Nephron progenitor cell (in vitro differentiated cells): ENCODE data around the gene ZNHIT1.
"Not testable (repeated sequence)": the region's sequence is repeated elsewhere in the genome, so short reads cannot be mapped to it uniquely, and the experiment has no call there.

Experiments used
- DNase-seq: peaks from one replicate; pipeline ENCODE4 v3.0.0; 2021
- H3K27ac Mint-ChIP-seq: 2 replicates; pipeline ENCODE4 v1.8.0; 2021; ENCODE audit warnings: mild to moderate bottlenecking, moderate library complexity, mixed read lengths
- H3K27me3 Mint-ChIP-seq: 2 replicates; pipeline ENCODE4 v1.8.0; 2021; ENCODE audit warnings: mild to moderate bottlenecking, low read depth, mixed read lengths; ENCODE audit not compliant: poor library complexity
- H3K36me3 Mint-ChIP-seq: 2 replicates; pipeline ENCODE4 v1.8.0; 2021; ENCODE audit warnings: low read depth, mixed read lengths
- H3K4me1 Mint-ChIP-seq: 2 replicates; pipeline ENCODE4 v1.8.0; 2021; ENCODE audit warnings: mixed read lengths
- H3K4me3 Mint-ChIP-seq: 2 replicates; pipeline ENCODE4 v1.8.0; 2021; ENCODE audit warnings: mild to moderate bottlenecking, moderate library complexity, mixed read lengths
- H3K9me3 Mint-ChIP-seq: 2 replicates; pipeline ENCODE4 v1.8.0; 2021; ENCODE audit warnings: mild to moderate bottlenecking, moderate library complexity, mixed read lengths
- TF ChIP-seq, protein P1 (sequence below): fragments of 200-600 bp; sonication (generic); IDR thresholded peaks from 2 replicates; pipeline ENCODE4 v1.5.0; 2021; ENCODE audit warnings: antibody characterized with exemption

The ZNHIT1 gene

DNA sequence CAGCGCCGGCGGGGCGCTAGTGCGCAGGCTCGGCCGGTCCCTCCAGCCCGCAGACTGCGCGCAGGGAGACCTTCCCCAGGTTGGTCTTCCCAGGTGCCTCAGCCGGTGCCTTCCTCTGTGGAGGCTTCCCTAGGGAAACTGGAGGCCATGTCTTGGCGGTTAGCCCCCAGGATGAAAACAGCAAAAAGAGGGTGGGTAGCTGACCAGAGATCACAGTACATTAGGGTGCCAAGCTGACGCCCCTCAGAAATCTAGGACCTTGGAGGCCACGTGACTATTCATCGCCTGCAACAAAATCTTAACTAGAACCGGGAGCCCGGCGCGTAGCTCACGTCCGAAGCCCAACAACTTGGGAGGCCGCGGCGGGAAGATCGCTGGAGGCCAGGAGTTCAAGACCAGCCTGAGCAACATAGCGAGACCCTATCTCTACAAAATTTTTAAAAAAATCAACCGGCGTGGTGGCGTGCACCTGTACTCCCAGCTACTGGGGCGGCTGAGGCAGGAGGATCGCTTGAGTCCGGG, 27.2 kb downstream of the ZNHIT1 start:
- H3K4me3 Mint-ChIP-seq, result peak overlapping the region; percentile 97
- DNase-seq, result no peak
- TF ChIP-seq, protein P1, sequence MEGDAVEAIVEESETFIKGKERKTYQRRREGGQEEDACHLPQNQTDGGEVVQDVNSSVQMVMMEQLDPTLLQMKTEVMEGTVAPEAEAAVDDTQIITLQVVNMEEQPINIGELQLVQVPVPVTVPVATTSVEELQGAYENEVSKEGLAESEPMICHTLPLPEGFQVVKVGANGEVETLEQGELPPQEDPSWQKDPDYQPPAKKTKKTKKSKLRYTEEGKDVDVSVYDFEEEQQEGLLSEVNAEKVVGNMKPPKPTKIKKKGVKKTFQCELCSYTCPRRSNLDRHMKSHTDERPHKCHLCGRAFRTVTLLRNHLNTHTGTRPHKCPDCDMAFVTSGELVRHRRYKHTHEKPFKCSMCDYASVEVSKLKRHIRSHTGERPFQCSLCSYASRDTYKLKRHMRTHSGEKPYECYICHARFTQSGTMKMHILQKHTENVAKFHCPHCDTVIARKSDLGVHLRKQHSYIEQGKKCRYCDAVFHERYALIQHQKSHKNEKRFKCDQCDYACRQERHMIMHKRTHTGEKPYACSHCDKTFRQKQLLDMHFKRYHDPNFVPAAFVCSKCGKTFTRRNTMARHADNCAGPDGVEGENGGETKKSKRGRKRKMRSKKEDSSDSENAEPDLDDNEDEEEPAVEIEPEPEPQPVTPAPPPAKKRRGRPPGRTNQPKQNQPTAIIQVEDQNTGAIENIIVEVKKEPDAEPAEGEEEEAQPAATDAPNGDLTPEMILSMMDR, result no peak
- peaks cover 21% of the 10 kb centered on the region for H3K36me3 Mint-ChIP-seq
- peaks cover 3% of the 10 kb centered on the region for H3K27me3 Mint-ChIP-seq
- H3K9me3 Mint-ChIP-seq, result no peaks in the 10 kb centered on the region
- peak overlapping the region; percentile 78 for H3K27ac Mint-ChIP-seq
- peaks cover 35% of the 10 kb centered on the region for H3K4me1 Mint-ChIP-seq

DNA sequence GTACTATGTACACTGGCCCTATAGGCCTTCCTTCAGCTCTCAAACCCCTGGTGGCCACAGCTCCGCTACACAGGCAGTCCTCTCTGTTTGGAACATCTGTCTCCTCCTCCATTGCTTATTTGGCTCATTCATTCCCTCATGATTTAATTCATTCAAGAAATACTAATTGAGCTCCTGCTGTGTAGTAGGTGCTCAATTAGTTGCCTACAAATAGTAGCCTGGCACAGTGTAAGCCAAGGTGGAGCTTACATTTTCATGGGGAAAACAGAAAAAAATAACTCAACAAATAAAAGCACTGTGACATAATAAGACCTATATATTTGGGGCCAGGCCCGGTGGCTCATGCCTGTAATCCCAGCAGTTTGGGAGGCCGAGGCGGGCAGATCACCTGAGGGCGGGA, 30.3 kb downstream of the ZNHIT1 start:
- H3K4me1 Mint-ChIP-seq, result peaks cover 57% of the 10 kb centered on the region
- H3K27me3 Mint-ChIP-seq, result peaks cover 7% of the 10 kb centered on the region
- peaks cover 28% of the 10 kb centered on the region for H3K36me3 Mint-ChIP-seq
- TF ChIP-seq, protein P1, result no peak
- no peak for DNase-seq
- H3K27ac Mint-ChIP-seq, result peak overlapping the region; percentile 24
- H3K9me3 Mint-ChIP-seq, result no peaks in the 10 kb centered on the region
- H3K4me3 Mint-ChIP-seq, result no peak overlapping the region

DNA sequence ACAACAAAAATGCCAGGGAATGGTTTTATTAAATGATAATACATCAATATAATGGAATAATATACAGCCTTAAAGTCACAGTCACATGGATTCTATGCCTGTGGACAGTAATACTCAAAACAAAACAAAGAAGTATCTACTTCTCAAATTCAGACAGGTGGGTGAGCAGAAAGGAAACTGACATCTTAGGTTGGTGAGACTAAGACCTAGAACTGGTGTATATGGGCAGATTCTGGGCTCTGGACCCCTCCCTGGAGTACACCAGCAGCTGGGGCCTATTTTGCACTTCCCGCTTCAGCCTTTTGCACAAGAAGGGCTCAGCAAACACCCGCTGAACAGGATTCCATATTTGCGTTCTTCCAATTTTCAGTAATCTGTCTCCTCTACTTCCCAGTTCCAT, 32.4 kb downstream of the ZNHIT1 start:
- peaks cover 28% of the 10 kb centered on the region for H3K36me3 Mint-ChIP-seq
- peak overlapping the region; percentile 99 for H3K4me3 Mint-ChIP-seq
- H3K27ac Mint-ChIP-seq, result no peak overlapping the region
- TF ChIP-seq, protein P1, result no peak
- H3K27me3 Mint-ChIP-seq, result peaks cover 15% of the 10 kb centered on the region
- DNase-seq, result no peak
- H3K9me3 Mint-ChIP-seq, result no peaks in the 10 kb centered on the region
- H3K4me1 Mint-ChIP-seq, result peaks cover 44% of the 10 kb centered on the region

DNA sequence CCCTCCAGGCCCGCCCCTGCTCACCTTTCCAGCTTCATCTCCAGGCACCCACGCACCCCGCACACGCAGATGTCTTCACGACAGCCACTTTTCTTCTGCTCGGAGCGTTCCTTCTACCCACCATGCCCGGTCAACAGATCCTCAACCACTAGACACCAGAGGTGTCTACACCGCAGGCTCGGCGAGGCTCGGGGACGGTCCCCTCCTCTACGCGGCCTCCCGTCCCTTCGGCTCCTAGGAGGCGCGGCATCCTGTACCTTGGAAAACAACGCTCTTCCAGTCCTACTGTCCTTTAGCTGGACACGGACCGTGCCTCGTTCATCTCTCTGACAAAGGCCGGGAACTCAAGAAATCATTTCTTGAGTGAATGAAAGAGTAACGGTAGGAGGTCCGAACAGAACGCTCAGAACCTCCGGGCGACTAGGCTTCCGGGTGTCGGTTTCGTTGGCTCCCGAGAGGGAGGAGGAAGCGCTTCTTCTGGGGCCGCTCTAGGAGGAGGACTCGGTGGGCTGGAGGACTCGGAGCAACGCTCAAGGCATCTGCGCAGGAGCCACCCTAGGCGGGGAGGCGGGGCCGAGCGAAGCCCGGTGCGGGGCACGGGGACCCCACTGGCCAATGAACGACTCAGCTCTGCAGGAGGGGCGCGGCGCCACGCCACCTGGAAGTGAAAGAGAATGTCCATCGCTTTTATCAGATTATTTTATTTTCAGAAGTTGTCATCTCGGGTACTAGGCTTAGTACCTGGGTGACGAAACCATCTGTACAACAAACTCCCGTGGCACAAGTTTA, 34.1 kb downstream of the ZNHIT1 start:
- peak; percentile 99 for DNase-seq
- peaks cover 24% of the 10 kb centered on the region for H3K27me3 Mint-ChIP-seq
- TF ChIP-seq, protein P1, result no peak
- peak overlapping the region; percentile 99 for H3K4me3 Mint-ChIP-seq
- no peaks in the 10 kb centered on the region for H3K9me3 Mint-ChIP-seq
- H3K27ac Mint-ChIP-seq, result peak overlapping the region; percentile 89
- peaks cover 22% of the 10 kb centered on the region for H3K36me3 Mint-ChIP-seq
- peaks cover 37% of the 10 kb centered on the region for H3K4me1 Mint-ChIP-seq

DNA sequence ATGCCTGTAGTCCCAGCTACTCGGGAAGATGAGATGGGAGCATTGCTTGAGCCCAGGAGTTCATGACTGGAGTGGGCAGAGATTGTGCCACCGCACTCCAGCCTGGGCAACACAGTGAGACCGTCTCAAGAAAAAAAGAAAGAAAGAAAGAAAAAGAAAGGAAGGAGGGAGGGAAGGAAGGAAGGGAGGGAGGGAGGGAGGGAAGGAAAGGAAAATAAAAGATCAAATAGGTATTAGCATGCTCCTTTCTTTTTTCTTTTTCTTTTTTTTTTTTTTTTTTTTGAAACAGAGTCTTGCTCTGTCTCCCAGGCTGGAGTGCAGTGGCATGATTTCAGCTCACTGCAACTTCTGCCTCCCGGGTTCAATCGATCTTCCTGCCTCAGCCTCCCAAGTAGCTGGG, 35.2 kb downstream of the ZNHIT1 start:
- H3K27ac Mint-ChIP-seq, H3K9me3 Mint-ChIP-seq, DNase-seq, H3K4me3 Mint-ChIP-seq: not testable (repeated sequence)
- peaks cover 25% of the 10 kb centered on the region for H3K27me3 Mint-ChIP-seq
- peaks cover 13% of the 10 kb centered on the region for H3K36me3 Mint-ChIP-seq
- H3K4me1 Mint-ChIP-seq, result peaks cover 36% of the 10 kb centered on the region

DNA sequence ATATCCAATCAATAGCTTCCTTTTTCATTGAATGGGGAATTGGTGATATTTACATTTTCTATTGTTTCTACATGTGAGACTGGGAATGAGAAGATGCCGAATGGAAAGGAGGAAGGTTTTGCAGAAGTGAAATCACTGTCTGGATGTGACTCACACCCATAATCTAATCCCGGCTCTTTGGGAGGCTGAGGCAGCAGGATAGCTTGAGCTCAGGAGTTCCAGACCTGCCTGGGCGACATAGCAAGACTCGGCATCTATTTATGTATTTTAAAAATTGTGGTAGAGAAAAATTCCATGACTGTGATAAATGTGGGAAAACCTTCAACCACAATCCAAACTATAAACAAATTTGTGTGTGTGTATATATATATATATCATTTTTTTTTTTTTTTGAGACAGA, 37.8 kb downstream of the ZNHIT1 start:
- H3K27ac Mint-ChIP-seq, result no peak overlapping the region
- no peak overlapping the region for H3K4me3 Mint-ChIP-seq
- TF ChIP-seq, protein P1, result no peak
- peaks cover 6% of the 10 kb centered on the region for H3K36me3 Mint-ChIP-seq
- no peak for DNase-seq
- H3K9me3 Mint-ChIP-seq, result no peaks in the 10 kb centered on the region
- peaks cover 30% of the 10 kb centered on the region for H3K27me3 Mint-ChIP-seq
- H3K4me1 Mint-ChIP-seq, result peaks cover 27% of the 10 kb centered on the region
